ENCODE results near the gene ETHE1.
"Not testable (repeated sequence)": the region's sequence is repeated elsewhere in the genome, so short reads cannot be mapped to it uniquely, and the experiment has no call there.

Gene ETHE1

DNA sequence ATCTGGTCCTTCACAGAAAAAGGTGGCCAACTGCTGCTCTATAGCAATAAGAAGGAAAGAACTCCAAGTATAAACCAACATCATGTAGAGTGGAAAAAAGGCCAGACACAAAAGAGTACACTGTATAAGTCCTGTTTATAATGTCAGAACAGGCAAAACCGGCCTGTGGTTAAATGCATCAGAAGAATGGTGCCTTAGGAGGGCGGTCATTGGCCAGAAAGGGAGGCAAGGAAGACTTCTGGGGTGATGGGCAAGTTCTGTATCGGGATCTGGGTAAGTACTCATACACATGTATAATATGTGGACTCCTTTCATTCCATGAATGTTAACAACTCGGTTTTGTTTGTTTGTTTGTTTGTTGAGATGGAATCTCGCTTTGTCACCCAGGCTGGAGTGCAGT is 4.1 kb downstream of the ETHE1 start:
- DNase-seq = no peak

- peak; percentile 77 for DNase-seq
These were observed 7.4 kb downstream of the ETHE1 start for GRCh38 chr19:43519436-43520088.

GRCh38 chr19:43518051-43518450 is 8.9 kb downstream of the ETHE1 start:
- DNase-seq = no peak

DNA sequence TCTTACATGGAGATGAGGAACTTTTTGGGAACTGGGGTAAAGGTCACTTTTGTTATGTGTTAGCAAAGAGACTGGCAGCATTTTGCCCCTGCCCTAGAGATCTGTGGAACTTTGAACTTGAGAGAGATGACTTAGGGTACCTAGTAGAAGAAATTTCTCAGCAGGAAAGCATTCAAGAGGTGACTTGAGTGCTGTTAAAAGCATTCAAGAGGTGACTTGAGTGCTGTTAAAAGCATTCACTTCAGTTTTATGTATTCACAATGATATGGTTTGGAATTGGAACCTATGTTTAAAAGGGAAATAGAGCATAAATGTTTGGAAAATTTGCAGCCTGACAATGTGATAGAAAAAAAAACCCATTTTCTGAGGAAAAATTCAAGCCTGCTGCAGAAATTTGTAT is 14.6 kb downstream of the ETHE1 start:
- DNase-seq = not testable (repeated sequence)

DNA sequence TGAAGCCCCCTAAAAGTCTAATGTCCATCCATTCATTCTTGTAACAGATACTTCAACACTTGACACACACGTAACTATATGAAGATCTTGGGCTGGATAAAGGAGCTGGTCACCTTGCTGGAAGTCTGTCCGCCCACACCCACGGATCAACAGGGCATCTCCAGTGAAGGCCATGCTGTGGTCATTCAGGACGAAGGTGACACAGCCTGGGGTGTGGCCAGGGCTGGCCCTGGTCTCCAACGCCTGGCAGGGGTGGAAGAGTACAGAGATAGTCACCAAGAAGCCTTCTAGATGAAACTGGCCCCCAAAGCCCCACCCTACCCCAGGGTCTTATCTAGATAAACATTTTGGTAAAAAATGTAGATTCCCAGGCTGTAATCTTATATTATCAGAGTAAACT is 15.7 kb downstream of the ETHE1 start:
- DNase-seq = no peak

GRCh38 chr19:43510713-43511112 is 16.3 kb downstream of the ETHE1 start:
- DNase-seq = no peak

DNA sequence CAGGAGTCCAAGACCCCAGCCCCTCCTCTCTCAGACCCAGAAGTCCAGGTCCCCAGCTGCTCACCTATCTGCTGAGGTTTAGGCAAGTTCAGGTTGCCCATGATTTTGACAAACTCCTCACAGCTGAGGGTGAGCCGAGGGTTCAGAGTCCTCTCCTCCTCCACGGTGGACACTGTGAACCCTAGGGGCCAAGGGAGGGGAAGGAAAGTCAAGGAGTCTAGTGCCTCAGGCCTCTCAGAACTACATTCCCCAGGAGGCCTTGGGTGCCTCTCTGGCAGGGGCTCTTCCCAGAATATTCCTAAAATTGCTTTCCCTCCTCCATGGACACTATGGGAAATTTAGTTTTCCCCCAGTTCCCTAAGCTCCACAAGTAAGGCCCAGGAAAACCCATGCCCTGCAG is 19.1 kb downstream of the ETHE1 start:
- DNase-seq = no peak

- no peak for DNase-seq
These were observed 20.4 kb downstream of the ETHE1 start for GRCh38 chr19:43506629-43507028.

DNA sequence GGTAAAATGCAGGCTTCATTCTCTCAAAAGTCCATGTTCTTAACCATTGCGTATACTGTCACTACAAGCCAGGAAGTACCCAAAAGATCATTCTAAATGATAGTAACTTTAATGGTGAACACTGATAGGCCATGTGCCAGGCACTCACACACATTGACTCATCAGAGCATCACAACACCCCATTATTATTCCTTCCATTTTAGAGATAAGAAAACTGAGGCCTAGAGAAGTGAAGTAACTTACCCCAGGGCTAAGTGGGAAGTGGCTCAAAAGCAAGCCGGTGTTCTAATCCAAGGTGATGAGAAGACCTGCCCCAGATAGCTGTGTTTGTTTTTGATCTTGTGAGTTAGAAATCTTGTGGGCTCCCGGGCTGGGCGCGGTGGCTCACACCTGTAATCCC is 21.1 kb downstream of the ETHE1 start:
- no peak for DNase-seq

DNA sequence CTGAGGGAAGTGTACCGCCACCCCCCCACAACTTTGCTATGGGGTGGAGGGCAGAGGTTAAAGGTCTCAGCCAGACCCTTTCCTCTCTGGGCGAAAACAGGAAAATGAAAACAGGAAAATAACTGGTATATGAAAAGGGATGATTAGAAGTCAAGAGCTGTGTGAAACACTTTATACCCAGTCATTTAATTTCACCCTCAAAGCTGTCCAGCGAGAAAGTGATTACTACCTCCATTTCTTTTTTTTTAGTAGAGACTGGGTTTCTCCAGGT is 21.9 kb downstream of the ETHE1 start:
- no peak for DNase-seq

DNA sequence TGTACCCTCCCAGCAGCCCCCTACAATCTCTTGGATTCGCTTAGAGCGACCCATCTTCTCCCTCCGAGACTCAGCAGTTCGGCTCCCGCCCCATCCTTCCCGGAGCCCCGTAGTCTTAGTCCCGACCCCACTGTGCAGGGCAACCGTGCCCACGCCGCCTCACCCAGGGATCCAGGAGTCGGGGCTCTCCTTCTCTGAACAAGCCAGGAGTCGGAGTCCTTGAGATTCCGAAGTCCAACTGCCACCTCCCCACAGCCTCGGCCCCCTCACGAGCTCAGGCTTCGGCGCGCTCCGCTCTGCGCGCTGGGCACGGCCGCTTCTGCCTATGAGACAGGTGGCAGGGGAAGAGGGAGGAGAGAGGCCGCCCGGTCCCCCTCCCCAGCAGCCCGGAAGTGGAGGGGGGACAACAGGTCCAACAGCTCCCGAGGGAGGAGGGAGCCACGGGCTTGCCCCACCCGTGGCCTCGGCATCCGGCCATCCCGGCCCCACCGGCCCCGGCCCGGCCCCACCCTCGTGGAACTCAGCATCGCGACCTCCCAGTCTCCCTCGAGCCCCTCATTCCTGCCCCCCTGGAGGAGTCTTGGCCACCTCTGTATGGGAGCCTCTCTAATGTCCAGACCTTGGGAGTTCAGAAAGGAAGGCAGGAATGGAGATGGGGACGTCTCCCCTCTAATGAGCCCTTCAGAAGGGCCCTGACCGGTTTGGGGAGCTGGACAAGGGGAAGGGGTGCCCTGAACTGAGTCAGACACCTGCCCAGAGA is 22.4 kb downstream of the ETHE1 start, which contains the start of gene PHLDB3:
TSS of gene PHLDB3 (minus strand) at position 321 of the 760 bp plus-strand sequence. CDS start 628 bp downstream, outside the sequence.
- DNase-seq = peak; percentile 59

DNA sequence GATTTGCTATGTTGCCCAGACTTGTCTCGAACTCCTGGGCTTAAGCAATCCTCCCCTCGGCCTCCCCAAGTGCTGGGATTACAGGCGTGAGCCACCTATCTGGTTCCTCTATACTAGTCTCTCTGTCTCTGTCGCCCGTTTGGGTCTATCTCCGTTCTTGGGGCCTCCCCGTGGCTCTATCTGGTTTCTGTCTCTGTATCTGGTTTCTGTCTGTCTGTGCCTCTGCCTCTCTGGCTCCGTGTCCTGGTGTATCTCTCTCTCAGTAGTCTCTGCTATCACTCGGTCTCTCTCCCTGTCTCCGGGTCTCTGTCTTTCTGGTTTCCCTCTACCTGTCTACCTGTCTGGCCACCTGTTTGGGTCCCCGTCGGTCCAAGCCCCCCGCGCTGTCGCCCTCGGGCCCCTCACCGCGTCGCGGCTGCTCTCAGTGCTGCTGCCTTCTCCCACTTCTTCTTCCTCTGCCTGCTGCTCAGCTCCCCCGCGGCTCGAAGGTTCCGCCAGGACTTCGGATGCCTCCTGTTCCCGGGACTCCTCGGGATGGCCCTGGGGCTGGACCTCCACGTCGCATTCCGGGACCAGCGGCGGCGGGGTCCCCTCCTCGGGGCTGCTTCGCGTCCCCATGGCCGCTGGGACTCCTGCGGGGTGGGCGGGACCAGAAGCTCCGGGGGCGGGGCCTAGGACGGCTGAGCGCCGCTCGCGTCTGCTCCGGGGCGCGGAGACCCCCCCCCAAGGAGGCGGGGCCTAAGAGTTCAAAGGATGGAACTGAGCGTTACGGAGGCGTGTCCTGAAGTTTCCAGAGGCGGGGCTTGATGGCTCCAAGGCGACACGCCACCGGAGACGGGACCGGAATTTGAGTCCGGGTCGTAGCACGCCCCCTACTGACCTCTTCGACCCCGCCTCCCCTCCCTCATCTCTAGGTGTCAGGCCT is 23.2 kb downstream of the ETHE1 start:
- peak; percentile 98 for DNase-seq

- no peak for DNase-seq
These were observed 24.5 kb downstream of the ETHE1 start for GRCh38 chr19:43502419-43502976.

GRCh38 chr19:43501661-43502418 is 25.2 kb downstream of the ETHE1 start:
- no peak for DNase-seq

DNA sequence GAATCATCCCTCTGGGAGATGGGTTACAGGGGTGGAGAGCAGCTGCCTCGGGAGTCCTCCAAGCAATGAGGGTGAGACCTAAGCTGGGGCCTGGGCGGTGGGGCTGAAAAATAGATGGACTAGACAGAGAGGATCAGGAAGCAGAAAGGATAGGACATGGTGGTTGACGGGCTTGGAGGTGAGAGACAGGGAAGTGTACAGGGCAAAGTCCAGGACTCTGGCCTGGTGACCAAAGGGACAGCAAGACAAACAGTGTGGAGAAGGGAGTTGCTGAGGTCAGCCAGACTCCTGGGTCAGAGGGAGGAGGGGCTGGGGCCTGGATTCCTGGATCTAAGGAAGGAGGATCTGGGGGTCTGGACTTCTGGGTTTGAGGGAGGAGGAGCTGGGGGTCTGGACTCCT is 28.0 kb downstream of the ETHE1 start:
- no peak for DNase-seq

DNA sequence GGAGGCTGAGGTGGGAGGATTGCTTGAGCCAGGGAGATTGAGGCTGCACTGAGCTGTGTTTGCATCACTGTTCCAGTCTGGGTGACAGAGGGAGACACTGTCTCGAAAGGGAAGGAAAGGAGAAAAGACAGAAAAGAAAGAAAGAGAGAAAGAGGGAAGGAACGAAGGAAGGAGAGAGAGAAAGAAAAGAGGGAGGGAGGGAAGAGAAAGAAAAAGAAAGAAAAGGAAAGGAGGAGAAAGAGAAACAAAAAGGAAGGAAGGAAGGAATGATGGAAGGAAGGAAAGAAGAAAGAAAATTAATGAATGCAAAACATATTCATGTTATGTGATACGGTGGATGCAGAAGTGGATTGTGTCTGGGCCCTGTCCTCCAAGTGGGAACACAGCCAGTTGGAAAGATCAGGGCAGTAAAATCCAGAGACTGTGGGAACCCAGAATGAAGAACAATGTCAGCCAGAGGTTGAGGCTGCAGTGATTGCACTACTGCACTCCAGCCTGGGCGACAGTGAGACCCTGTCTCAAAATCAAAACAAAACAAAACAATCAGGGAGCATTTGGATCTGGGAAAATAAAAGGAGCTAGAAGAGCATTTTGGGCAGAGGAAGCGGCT is 28.7 kb downstream of the ETHE1 start:
- no peak for DNase-seq

DNA sequence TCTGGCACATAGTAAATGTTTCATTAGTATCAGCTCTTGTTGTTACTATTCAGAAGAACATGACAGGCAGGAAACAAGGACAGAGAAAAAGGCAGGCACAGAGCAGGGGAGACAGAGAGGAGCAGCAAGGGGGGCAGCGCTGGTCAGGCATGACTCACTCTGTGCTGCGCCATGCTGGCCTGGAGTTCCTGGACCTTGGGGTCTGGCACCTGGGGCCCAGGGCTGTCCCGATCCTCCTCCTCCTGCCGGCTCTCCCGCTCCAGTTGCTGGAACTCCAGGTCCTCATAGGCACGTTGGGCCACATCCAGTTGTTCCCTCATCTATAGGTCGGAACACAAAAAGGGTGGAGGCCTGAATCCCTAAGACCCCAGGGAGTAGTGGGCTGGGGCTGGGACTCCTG is 30.0 kb downstream of the ETHE1 start:
- DNase-seq = no peak

- DNase-seq = no peak
These were observed 31.9 kb downstream of the ETHE1 start for GRCh38 chr19:43495082-43495481.

- no peak for DNase-seq
These were observed 36.2 kb downstream of the ETHE1 start for GRCh38 chr19:43490759-43491158.

DNA sequence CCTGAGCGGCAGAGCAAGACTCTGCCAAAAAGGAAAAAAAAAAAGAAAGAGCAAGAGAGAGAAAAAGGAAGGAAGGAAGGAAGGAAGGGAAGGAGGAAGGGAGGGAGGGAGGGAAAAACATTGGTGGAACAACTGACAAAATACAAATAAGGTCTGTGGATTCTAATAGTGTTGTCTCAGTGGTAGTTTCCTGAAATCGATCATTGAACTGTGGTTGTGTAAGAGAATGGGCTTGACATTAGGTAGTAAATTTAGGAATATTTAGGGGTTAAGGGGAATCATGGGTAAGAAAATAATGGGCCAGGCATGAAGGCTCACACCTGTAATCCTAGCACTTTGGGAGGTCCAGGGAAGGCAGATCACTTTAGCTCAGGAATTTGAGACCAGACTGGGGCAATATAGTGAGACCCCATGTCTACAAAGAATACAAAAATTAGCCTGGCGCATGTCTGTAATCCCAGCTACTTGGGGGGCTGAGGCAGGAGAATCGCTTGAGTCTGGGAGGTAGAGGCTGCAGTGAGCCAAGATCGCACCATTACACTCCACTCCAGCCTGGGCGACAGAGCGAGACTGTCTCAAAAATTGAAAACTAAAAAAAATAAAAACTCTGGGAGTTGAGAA is 36.9 kb downstream of the ETHE1 start:
- DNase-seq = no peak

- no peak for DNase-seq
These were observed 37.7 kb downstream of the ETHE1 start for GRCh38 chr19:43489310-43489709.

- DNase-seq = no peak
These were observed 38.8 kb downstream of the ETHE1 start for GRCh38 chr19:43488179-43488578.
